GM18867 (cell line): ENCODE data around the gene API5.

ENCODE experiments used
- ATAC-seq: cut with Tn5 transposase; IDR thresholded peaks from one replicate; pipeline ENCODE4 v1.9.1; 2021; ENCODE audit warnings: mild to moderate bottlenecking, moderate library complexity; ENCODE audit not compliant: unreplicated experiment

Gene API5

DNA sequence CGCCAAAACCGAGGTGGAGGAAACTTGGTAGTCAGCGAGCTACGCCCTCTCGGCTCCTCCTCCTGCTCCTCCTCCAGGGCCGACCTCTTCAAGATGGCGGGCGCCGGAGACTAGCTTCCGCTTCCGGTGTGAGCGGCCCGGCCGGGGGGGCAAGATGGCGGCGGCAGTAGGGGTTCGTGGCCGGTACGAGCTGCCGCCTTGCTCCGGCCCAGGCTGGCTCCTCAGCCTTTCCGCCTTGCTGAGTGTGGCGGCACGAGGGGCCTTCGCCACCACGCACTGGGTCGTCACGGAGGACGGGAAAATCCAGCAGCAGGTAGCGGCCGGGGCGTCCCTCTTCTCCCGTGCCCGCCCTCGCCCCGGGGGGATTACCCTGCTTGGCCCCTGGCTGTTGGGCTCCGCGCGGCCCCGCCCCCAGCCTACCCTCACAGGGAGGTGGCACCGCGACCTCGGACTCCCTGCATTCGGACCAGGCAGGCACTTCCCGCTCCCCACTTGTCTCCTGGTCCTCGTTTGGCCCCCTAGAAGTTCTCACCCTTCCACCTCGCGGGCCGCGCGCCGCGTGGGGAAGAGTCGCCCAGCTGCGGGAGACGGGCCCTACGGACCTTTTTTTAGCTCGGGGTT lies 47.1 kb downstream of the API5 start, which contains the start of gene TTC17:
TTC17 (plus strand) TSS at position 120 of the 621 bp plus-strand sequence; CDS start at position 155, 35 bp downstream.
- peak; percentile 92 for ATAC-seq

- peak; percentile 51 for ATAC-seq
Measured at GRCh38 chr11:43359422-43359818, 47.6 kb downstream of the API5 start.

DNA sequence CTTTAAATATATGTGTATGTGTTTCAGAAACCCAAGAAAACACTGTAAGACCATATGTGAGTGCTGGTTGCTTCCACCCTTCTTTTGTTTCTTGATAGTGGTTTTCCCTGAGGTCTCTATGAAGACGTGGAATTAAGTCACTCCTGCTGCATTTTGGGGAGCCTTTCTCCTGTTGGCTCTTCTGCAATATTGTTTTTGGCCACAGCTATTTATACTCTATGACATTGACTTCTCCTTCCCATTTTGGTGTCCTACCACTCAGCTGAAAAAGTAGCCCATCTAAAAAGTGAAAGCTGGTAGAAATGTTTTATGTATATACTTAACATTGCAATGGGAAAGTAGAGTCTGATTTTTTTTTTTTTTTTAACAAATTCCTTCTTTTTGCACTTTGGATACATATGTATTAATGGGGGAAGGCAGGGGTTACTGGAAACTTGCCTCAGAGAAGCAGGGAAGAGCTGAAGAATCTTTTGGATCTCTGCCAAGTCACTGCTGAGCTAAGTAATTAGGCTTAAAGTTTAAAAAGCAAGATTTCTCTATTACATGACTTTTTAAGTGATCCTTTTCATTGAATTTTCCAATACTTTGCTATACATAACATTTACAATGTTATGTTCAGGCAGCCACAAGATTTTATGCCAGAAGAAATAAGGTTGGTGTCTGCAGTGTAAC lies 48.7 kb downstream of the API5 start:
- ATAC-seq: no peak

GRCh38 chr11:43366677-43367076 lies 54.9 kb downstream of the API5 start:
- peak; percentile 74 for ATAC-seq

DNA sequence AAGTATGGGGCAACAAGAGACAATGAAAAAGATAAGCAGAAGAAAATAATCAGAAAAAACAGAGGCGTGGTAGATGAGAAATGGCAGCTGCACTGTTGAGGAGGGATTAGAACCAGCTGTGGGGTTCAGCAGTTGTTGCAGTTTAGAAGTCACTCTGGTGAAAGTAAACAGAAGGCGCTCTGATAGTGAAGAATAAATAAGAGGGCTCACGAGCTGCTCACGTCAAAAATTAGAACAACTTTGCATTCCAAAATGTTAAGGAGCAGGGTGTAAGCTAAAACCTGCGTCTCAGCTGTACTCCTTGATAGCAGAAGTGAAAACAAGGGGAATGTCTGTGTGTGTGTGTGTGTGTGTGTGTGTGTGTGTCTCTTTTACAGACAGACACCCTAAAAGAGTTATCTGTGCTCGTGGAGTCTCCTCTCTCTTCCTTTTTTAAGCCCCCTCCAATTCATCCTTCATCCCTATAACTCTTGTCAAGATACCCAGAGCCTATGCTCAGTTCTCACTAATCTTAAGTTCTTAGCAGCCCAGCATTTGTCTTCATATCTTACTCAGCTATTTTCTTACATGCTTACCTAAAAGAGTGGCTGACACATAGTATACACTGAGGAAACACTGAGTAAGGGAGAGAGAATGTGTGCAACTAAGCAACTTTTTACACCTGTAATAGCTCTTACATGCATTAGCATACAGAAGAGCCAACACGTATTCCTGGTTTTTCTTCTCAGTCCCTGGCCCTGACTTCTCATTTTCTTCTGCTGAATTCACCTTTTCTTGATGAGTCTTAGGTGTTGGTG lies 55.8 kb downstream of the API5 start:
- ATAC-seq: peak; percentile 45

GRCh38 chr11:43376065-43376464 lies 64.3 kb downstream of the API5 start:
- ATAC-seq: no peak

DNA sequence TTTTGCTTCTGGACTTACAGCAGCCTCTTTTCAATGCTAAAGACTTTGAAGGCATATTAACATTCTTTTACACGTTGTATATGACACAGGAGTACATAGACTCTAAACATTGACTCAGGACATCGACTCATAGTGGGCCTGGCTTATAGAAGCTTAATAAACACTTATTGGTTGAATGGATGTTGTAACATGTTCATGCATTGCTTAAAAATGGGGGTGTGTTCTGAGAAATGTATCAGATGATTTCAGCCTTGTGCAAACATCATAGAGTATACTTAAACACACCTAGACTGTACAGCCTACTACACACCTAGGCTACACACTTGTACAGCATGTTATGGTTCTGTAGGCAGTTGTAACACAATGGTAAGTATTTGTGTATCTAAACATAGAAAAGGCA lies 64.8 kb downstream of the API5 start:
- ATAC-seq: no peak

GRCh38 chr11:43377389-43377788 lies 65.6 kb downstream of the API5 start:
- no peak for ATAC-seq

GRCh38 chr11:43378897-43379296 lies 67.1 kb downstream of the API5 start:
- no peak for ATAC-seq

- ATAC-seq: no peak
Measured at GRCh38 chr11:43381802-43382201, 70.0 kb downstream of the API5 start.

DNA sequence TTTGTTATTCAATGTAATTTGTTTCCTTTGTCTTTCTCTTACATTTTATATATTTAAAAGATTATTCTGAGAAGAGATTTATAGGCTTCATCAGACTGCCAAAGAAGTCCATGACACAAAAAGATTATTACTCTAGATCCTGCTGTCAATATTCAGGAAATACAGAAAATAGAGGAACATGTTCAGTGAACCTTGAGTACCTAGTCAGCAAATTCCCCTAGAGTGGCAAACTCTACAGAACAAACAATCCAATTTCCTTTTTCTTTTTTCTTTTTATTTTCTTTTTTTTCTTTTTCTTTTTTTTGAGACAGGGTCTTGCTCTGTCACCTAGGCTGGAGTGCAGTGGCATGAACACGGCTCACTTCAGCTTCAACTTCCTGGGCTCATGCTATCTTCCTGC lies 70.8 kb downstream of the API5 start:
- ATAC-seq: no peak

GRCh38 chr11:43384393-43384792 lies 72.6 kb downstream of the API5 start:
- ATAC-seq: no peak

DNA sequence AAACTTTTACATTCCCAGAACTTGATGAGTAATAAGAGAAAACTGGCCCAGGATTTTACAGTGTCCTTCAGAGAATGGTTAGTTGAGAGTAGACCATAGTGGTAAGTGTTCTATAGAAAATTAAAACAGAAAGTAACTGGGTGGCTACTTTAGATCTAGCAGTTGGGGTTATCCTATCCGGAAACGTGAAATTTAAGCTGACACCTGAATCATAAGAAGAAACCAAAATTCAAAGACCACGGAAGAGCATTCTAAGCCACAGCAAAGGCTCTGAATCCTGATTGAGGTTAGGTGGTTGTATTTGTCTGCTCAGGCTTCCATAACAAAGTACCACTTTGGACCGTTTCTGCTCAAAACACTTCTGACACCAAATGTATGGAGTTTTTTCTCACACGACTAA lies 80.9 kb downstream of the API5 start:
- no peak for ATAC-seq

GRCh38 chr11:43393765-43394355 lies 82.1 kb downstream of the API5 start:
- ATAC-seq: no peak
